Muscle layer of duodenum (tissue), 2 donors: ENCODE results near the gene CTBP1.

ENCODE experiments used
- H3K27ac ChIP-seq: one replicate; pipeline ENCODE4 v1.7.0; 2013; ENCODE audit warnings: mild to moderate bottlenecking, low read length
- H3K27me3 ChIP-seq: one replicate; pipeline ENCODE4 v1.7.0; 2013; ENCODE audit warnings: low read depth, mild to moderate bottlenecking, control low read depth, low read length
- H3K36me3 ChIP-seq, 2 donors: one replicate each; pipeline ENCODE4 v1.7.0; 2013; ENCODE audit warnings: low read length in 2 of 2, control low read depth in 1 of 2, mild to moderate bottlenecking in 1 of 2; ENCODE audit not compliant: insufficient read depth in 2 of 2, control insufficient read depth in 1 of 2
- H3K4me1 ChIP-seq, 2 donors: one replicate each; pipeline ENCODE4 v1.7.0; 2013; ENCODE audit warnings: low read length in 2 of 2, mild to moderate bottlenecking in 2 of 2, control low read depth in 1 of 2, moderate library complexity in 1 of 2; ENCODE audit not compliant: insufficient read depth in 2 of 2, control insufficient read depth in 1 of 2
- H3K4me3 ChIP-seq, 2 donors: one replicate each; pipeline ENCODE4 v1.7.0; 2013; ENCODE audit warnings: low read length in 2 of 2, low read depth in 1 of 2, mild to moderate bottlenecking in 1 of 2
- H3K9me3 ChIP-seq, 2 donors: one replicate each; pipeline ENCODE4 v1.7.0; 2013; ENCODE audit warnings: low read length in 2 of 2, control low read depth in 1 of 2, mild to moderate bottlenecking in 1 of 2; ENCODE audit not compliant: control insufficient read depth in 1 of 2
- donor health status: healthy.

The CTBP1 gene

GRCh38 chr4:1204828-1205585 is 43.9 kb downstream of the CTBP1 start:
- peaks cover 9 to 52% of the 10 kb centered on the region in 2 donors for H3K4me1 ChIP-seq
- H3K27ac ChIP-seq = no peak overlapping the region
- no peaks in the 10 kb centered on the region for H3K27me3 ChIP-seq
- H3K36me3 ChIP-seq = no peaks in the 10 kb centered on the region
- H3K4me3 ChIP-seq = no peak overlapping the region
- no peaks in the 10 kb centered on the region for H3K9me3 ChIP-seq

GRCh38 chr4:1204286-1204827 is 44.6 kb downstream of the CTBP1 start:
- Histone ChIP-seq H3K27me3 (no peaks in the 10 kb centered on the region), H3K4me3 (no peak overlapping the region), H3K36me3 (no peaks in the 10 kb centered on the region), H3K9me3 (no peaks in the 10 kb centered on the region), H3K4me1 (peaks cover 6 to 51% of the 10 kb centered on the region in 2 donors), H3K27ac (no peak overlapping the region)

DNA sequence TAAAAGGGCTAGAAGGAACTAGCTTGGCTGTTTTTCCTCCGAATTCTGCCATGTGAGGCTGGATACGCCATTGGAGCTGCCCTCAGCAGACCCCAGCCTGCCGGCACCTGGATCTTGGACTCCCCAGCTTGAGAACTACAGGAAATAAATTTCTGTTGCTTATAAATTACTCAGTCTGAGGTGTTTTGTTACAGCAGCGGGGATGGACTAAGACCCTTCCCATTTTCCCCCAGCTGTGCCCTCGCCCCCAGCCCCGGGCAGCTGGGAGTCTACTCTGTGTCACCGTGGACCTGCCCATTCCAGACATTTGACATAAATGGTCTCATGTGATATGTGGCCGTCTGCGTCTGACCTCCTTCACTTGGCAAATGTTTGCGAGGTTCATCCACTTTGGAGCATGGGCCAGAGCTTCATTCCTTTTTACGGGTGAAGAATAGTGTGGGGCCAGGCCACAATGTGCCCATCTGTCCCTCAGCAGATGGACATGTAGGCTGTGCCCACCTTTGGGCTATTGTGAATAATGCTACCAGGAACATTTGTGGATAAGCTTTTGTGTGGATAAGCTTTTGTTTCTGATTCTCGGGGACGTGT is 45.8 kb downstream of the CTBP1 start:
- Histone ChIP-seq H3K36me3 (no peaks in the 10 kb centered on the region), H3K4me1 (peaks cover 0 to 39% of the 10 kb centered on the region in 2 donors), H3K27ac (peak overlapping the region; percentile 72), H3K9me3 (no peaks in the 10 kb centered on the region), H3K4me3 (no peak overlapping the region), H3K27me3 (no peaks in the 10 kb centered on the region)

DNA sequence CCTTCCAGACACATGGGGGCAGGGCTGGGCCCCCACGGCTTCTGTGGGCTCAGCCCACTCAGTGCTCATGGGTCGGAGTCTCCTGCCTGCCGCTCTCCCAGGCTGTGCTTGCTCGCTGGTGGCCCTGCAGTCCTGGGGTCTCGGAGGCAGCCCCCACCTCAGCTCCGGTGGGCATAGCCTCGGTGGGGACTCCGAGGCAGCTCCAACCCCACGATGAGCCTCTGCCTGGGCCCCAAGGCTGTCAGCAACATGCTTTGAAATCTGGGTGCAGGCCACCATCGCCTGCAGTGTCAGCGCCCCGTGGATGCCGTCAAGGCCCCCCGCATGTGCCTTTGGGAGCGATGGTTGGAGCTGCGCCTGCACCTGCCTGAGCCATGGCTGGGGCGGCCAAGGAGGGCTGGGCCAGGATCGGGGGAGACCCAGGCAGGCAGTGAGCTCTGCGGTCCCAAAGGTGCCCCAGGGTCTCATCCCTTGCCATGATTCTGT is 46.4 kb downstream of the CTBP1 start:
- Histone ChIP-seq H3K27me3 (no peaks in the 10 kb centered on the region), H3K4me1 (peaks cover 0 to 33% of the 10 kb centered on the region in 2 donors), H3K4me3 (no peak overlapping the region), H3K27ac (peak overlapping the region; percentile 72), H3K36me3 (no peaks in the 10 kb centered on the region), H3K9me3 (no peaks in the 10 kb centered on the region)

DNA sequence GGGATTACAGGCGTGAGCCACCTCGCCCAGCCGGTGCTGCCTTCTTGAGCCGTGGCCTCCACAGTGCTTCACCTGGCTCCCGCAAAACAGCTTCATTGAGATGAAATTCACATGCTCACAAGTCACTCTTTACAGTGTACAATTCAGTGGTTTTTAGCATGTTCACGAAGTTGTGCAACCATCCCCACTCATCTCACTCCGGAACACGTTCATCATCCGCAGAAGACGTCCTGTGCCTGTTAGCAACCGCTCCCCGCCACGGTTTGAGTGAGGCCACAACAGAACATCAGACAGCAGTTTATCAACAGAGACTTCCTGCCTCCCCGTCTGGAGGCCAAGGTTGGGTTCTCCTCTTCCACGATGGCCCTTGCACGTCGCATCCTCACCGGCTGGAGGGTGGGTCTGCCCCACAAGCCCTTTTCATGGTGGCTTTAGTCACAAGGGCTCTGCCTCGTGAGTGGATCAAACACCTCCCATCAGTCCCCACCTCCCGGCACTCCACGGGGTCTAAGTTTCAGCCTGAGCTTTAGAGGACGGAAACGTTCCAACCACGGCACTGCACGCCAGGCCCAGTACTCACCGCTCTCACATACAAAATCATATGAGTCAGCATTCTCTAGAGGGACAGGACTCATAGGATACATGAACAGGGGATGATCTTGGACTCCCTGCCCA is 46.9 kb downstream of the CTBP1 start:
- Histone ChIP-seq H3K27me3 (no peaks in the 10 kb centered on the region), H3K4me1 (peaks cover 0 to 30% of the 10 kb centered on the region in 2 donors)

DNA sequence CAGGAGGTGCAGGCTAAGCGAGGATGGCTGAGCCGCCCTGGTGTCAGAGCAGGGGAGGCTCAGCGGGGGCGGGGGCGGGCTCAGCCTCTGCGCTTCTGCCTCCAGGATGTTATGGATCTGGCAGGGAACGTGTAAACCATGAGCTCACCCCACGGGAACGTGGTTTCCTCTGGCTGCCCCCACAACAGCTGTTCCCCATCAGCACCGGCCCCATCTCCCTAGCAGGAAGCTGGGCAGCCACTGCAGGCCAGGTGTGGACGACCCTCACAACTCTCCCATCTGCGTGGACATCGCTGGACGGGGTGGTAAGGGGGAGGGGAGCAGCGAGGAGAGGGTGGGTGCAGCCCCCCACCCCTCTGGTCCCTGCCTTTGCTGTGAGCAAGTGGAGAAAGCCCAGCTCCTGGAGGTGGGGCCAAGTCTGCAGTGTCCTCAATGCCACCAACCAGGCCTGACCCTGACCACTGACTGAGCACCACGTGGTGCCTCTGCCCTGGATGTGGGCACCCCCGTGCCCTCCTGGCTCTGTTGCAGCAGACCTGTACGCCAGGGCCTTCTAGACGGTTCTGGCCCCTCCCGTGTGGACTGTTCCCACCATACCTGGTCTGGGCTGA is 48.4 kb downstream of the CTBP1 start:
- no peaks in the 10 kb centered on the region for H3K36me3 ChIP-seq
- H3K4me3 ChIP-seq = peak overlapping the region; percentile 39 to 56
- H3K27ac ChIP-seq = peak overlapping the region; percentile 67
- no peaks in the 10 kb centered on the region for H3K27me3 ChIP-seq
- no peaks in the 10 kb centered on the region for H3K9me3 ChIP-seq
- H3K4me1 ChIP-seq = peaks cover 0 to 25% of the 10 kb centered on the region in 2 donors

More for the DNA sequence above, 46.9 kb downstream of the CTBP1 start:
- Histone ChIP-seq H3K4me3 (no peak overlapping the region), H3K36me3 (no peaks in the 10 kb centered on the region), H3K27ac (peak overlapping the region; percentile 72), H3K9me3 (no peaks in the 10 kb centered on the region)

GRCh38 chr4:1199556-1200331 is 49.2 kb downstream of the CTBP1 start:
- peaks cover 0 to 30% of the 10 kb centered on the region in 2 donors for H3K4me1 ChIP-seq
- no peak overlapping the region for H3K27ac ChIP-seq
- H3K27me3 ChIP-seq = no peaks in the 10 kb centered on the region
- peak overlapping the region; percentile 37 to 39 for H3K4me3 ChIP-seq
- H3K36me3 ChIP-seq = no peaks in the 10 kb centered on the region
- no peaks in the 10 kb centered on the region for H3K9me3 ChIP-seq

DNA sequence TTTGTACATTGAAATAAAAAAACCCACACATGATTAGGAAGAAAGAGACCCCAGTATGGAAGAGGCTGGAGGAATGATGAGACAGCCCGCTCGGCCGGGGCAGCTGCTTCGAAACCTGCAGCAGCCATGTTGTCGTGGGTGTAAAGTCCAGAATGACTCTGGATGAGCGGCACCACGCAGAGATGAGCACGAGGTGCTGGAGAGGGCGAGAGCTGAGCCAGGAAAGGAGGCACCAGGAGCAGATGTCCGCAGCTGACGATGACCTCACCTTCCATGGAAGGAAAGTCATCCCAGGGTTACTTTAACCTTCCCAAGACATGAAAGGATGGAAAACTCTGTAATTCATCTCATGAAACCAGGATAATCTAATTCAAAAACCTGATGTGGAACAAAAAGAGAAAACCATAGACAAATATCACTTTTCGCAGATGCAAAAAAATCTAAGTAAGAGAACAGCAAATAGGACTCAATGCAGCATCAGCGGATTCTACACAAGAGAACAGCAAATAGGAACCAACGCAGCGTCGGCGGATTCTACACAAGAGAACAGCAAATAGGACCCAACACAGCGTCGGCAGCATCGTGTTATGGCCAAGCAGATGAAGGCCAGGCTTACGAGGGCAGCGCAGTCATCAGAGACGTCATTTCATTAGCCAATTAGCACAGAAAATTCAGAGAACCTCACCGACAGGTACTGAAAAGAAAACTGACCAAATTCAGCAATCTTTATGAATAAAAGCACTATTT is 50.7 kb downstream of the CTBP1 start:
- H3K27me3 ChIP-seq = no peaks in the 10 kb centered on the region
- no peak overlapping the region for H3K4me3 ChIP-seq
- H3K4me1 ChIP-seq = peaks cover under 1 to 42% of the 10 kb centered on the region in 2 donors
- no peak overlapping the region for H3K27ac ChIP-seq
- H3K36me3 ChIP-seq = no peaks in the 10 kb centered on the region
- H3K9me3 ChIP-seq = no peaks in the 10 kb centered on the region

DNA sequence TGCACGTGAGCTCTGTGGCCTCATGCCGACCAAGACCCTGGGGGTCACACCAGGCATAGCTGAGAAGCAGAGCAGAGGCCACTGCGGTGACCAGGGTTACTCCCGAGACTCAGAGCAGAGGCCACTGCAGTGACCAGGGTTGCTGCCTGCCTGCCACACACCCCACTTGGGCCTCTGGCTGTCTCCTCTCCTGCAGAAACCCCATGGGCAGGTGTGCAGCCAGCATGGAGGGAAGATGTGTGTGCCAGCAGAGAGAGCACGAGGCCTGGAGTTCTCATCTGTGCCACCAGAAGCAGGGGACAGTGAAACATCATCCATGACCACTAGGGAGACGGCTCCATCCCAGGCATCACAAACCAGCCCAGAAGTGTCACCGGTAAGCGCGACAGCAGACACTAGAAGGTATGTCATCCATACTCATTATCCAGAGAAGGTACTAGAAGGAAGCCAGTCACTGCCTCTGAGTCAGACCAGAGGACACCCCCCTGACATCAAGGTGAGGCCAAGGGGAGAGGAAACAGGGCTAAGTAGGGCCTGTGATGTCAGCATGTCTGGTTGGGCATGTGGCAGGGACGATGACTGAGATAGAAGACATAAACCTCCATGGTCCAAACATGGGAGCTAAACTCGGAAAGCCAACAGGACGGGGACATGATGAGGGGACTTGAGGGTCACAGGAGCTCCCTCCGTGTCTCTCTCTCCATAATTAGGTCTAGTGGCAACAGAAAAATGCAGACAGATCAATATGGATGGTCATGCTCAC is 52.3 kb downstream of the CTBP1 start:
- Histone ChIP-seq H3K4me3 (no peak overlapping the region), H3K36me3 (no peaks in the 10 kb centered on the region), H3K27me3 (no peaks in the 10 kb centered on the region), H3K4me1 (peaks cover 17 to 50% of the 10 kb centered on the region in 2 donors), H3K27ac (no peak overlapping the region), H3K9me3 (no peaks in the 10 kb centered on the region)
